Measurements from ENCODE around the gene ARHGEF17.
A peak's percentile ranks its signal among the peaks of the same experiment; 100 is the strongest.

Gene ARHGEF17

GRCh38 chr11:73350908-73351636, 43.0 kb downstream of the ARHGEF17 start:
- Histone ChIP-seq H3K9me3 (ENCODE audit: control insufficient read depth, insufficient read depth, low read length) (no peaks in the 10 kb centered on the region), H3K36me3 (ENCODE audit: insufficient read depth, low read length) (no peaks in the 10 kb centered on the region), H3K4me1 (ENCODE audit: insufficient read depth, low read length) (no peaks in the 10 kb centered on the region), H3K9ac (ENCODE audit: low read depth, low read length) (no peak overlapping the region)

GRCh38 chr11:73353422-73353821, 45.3 kb downstream of the ARHGEF17 start:
- Histone ChIP-seq H3K9me3 (ENCODE audit: control insufficient read depth, insufficient read depth, low read length) (no peaks in the 10 kb centered on the region), H3K9ac (ENCODE audit: low read depth, low read length) (no peak overlapping the region), H3K36me3 (ENCODE audit: insufficient read depth, low read length) (no peaks in the 10 kb centered on the region), H3K4me1 (ENCODE audit: insufficient read depth, low read length) (no peaks in the 10 kb centered on the region)

GRCh38 chr11:73355109-73355508, 47.0 kb downstream of the ARHGEF17 start:
- Histone ChIP-seq H3K36me3 (ENCODE audit: insufficient read depth, low read length) (no peaks in the 10 kb centered on the region), H3K4me1 (ENCODE audit: insufficient read depth, low read length) (no peaks in the 10 kb centered on the region), H3K9me3 (ENCODE audit: control insufficient read depth, insufficient read depth, low read length) (no peaks in the 10 kb centered on the region), H3K9ac (ENCODE audit: low read depth, low read length) (no peak overlapping the region)

DNA sequence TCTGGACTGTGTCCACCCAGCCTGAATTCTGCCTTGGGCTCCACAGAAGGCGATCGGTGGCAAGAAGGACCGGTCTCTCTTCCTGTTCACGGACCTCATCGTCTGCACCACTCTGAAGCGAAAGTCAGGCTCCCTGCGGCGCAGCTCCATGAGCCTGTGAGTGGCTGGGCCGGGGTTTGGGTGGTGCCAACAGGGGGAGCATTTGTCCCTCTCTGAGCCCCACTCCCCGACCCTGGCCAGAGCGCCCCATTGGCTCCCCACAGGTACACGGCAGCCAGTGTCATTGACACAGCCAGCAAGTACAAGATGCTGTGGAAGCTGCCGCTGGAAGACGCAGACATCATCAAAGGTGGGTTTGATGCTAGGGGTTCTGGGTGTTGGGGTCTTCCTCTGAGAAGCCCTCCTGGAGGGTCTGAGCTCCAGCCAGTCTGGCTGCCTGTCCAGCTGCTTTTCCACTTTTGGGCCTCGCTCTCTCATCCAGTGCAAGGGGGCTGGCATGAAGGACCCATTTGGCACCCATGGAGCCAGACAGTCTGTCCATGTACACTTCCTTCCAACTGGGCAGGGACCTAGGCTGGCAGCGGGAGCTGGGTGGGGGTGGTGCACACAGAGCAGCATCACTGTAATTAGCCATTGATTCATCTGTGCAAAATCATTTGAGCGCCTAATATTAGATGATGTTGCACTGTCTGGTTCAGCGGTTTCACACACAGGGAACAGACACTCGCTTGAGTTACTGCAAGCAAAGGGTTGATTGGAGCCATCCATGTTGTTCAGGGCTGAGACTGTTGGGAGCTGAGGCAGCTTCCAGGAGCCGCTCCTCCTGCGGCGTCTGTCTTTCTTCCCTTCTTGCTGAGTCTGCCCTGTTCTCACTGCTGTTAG, 49.1 kb downstream of the ARHGEF17 start:
- no peaks in the 10 kb centered on the region; the same call in 1 of the 2 replicates for H3K4me1 ChIP-seq (ENCODE audit: insufficient read depth, low read length)
- H3K9me3 ChIP-seq (ENCODE audit: control insufficient read depth, insufficient read depth, low read length) = no peaks in the 10 kb centered on the region
- no peaks in the 10 kb centered on the region for H3K36me3 ChIP-seq (ENCODE audit: insufficient read depth, low read length)
- H3K9ac ChIP-seq (ENCODE audit: low read depth, low read length) = no peak overlapping the region

DNA sequence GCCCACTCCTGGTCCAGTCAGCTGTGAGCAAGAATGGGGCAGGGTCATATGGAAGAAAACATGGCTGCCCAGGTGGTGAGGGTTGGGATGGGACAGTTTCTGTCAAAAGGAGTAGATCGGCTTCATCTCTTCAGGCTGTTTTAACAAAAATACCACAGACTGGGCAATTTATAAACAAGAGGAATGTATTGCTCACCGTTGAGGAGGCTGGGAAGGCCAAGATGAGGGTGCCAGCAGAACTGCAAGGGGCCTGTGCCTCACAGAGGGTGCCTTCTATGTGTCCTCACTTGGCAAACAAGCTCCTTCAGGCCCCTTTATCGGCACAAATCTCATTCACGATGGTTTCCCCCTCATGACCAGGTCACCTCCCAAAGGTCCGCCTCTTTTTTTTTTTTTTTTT, 50.0 kb downstream of the ARHGEF17 start:
- Histone ChIP-seq H3K36me3 (ENCODE audit: insufficient read depth, low read length) (no peaks in the 10 kb centered on the region), H3K9ac (ENCODE audit: low read depth, low read length) (no peak overlapping the region), H3K9me3 (ENCODE audit: control insufficient read depth, insufficient read depth, low read length) (no peaks in the 10 kb centered on the region), H3K4me1 (ENCODE audit: insufficient read depth, low read length) (no peaks in the 10 kb centered on the region; the same call in 1 of the 2 replicates)

DNA sequence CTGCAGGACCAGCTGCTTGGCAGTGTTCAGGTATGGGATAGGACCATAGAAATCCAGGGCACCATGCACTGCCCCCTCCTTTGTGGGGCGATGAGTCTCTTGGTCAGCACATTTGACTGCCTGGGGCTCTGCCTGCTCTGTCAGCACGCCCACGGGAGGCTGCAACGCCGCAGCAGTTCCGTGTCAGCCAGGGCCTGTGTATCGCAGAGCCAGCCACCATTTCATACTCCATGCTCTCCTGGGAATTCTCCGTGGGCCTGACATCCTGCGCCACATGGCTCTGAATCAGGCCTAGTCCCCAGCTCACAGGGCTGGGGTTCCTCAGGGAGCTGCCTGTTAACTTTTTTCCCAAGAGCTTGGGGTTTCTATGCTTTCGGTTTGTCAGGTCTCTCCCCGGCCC, 51.3 kb downstream of the ARHGEF17 start:
- Histone ChIP-seq H3K9me3 (ENCODE audit: control insufficient read depth, insufficient read depth, low read length) (no peaks in the 10 kb centered on the region), H3K9ac (ENCODE audit: low read depth, low read length) (no peak overlapping the region), H3K36me3 (ENCODE audit: insufficient read depth, low read length) (no peaks in the 10 kb centered on the region), H3K4me1 (ENCODE audit: insufficient read depth, low read length) (no peaks in the 10 kb centered on the region; the same call in 1 of the 2 replicates)

- Histone ChIP-seq H3K9me3 (ENCODE audit: control insufficient read depth, insufficient read depth, low read length) (no peaks in the 10 kb centered on the region), H3K4me1 (ENCODE audit: insufficient read depth, low read length) (no peaks in the 10 kb centered on the region; the same call in 1 of the 2 replicates), H3K36me3 (ENCODE audit: insufficient read depth, low read length) (no peaks in the 10 kb centered on the region), H3K9ac (ENCODE audit: low read depth, low read length) (no peak overlapping the region)
Measured at GRCh38 chr11:73359930-73360742, 52.1 kb downstream of the ARHGEF17 start.

DNA sequence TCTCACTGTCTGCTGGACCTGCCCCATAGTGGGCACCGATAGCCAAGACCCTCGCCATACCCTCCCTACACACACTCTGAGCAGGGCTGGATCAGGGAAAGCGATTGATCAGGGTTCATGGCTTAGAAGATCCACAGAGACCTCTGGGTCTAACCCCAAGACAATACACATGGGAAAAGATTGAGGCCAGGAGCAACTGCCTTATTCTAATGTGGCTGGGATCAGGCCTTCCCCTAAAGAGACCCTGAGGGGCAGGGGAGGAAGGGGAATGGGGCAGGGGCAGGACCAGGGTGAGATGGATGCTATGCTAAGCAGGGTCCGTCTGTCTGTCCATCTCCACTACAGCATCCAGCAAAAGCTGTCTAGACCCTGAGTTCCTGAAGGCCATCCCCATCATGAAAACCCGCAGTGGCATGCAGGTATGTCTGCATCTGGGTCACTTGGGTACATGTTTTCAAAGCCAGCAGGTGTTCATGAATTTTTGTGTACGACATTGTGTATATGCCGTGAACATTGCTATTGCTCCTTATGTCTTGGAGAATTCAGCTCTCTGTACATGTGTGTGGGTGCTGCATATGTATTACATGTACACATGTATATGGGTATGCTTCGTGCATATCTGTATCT, 52.8 kb downstream of the ARHGEF17 start:
- Histone ChIP-seq H3K9me3 (ENCODE audit: control insufficient read depth, insufficient read depth, low read length) (no peaks in the 10 kb centered on the region), H3K4me1 (ENCODE audit: insufficient read depth, low read length) (no peaks in the 10 kb centered on the region; the same call in 1 of the 2 replicates), H3K9ac (ENCODE audit: low read depth, low read length) (no peak overlapping the region), H3K36me3 (ENCODE audit: insufficient read depth, low read length) (no peaks in the 10 kb centered on the region)

DNA sequence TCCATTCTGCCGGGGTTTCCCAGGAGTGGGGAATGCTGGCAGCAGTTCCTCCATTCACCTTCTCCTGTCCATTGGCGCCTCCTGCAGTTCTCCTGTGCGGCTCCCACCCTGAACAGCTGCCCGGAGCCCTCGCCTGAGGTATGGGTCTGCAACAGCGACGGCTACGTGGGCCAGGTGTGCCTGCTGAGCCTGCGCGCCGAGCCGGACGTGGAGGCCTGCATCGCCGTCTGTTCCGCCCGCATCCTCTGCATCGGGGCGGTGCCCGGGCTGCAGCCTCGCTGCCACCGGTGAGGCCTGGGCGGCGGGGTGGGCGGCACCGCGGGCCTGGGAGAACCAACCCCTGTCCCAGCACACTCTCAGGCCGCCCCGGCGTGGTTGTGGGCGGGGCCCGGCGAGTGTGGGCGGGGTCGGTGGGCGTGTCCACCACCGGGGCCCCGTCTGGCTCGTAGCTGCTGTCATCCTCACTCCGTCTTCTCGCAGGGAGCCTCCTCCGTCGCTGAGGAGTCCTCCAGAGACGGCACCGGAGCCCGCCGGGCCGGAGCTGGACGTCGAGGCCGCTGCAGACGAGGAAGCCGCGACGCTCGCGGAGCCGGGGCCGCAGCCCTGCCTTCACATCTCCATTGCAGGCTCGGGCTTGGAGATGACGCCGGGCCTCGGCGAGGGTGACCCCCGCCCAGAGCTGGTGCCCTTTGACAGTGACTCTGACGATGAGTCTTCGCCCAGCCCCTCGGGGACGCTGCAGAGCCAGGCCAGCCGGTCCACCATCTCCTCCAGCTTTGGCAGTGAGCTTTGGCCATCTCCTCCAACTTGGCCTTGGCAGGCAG, 54.1 kb downstream of the ARHGEF17 start:
- H3K4me1 ChIP-seq (ENCODE audit: insufficient read depth, low read length) = no peaks in the 10 kb centered on the region; the same call in 1 of the 2 replicates
- H3K9ac ChIP-seq (ENCODE audit: low read depth, low read length) = peak overlapping the region; percentile 56; the same call in 1 of the 2 replicates
- no peaks in the 10 kb centered on the region for H3K9me3 ChIP-seq (ENCODE audit: control insufficient read depth, insufficient read depth, low read length)
- H3K36me3 ChIP-seq (ENCODE audit: insufficient read depth, low read length) = no peaks in the 10 kb centered on the region

- H3K9me3 ChIP-seq (ENCODE audit: control insufficient read depth, insufficient read depth, low read length) = no peaks in the 10 kb centered on the region
- H3K36me3 ChIP-seq (ENCODE audit: insufficient read depth, low read length) = no peaks in the 10 kb centered on the region
- no peak overlapping the region for H3K9ac ChIP-seq (ENCODE audit: low read depth, low read length)
- H3K4me1 ChIP-seq (ENCODE audit: insufficient read depth, low read length) = no peaks in the 10 kb centered on the region; the same call in 1 of the 2 replicates
Measured at GRCh38 chr11:73363147-73363546, 55.1 kb downstream of the ARHGEF17 start.

DNA sequence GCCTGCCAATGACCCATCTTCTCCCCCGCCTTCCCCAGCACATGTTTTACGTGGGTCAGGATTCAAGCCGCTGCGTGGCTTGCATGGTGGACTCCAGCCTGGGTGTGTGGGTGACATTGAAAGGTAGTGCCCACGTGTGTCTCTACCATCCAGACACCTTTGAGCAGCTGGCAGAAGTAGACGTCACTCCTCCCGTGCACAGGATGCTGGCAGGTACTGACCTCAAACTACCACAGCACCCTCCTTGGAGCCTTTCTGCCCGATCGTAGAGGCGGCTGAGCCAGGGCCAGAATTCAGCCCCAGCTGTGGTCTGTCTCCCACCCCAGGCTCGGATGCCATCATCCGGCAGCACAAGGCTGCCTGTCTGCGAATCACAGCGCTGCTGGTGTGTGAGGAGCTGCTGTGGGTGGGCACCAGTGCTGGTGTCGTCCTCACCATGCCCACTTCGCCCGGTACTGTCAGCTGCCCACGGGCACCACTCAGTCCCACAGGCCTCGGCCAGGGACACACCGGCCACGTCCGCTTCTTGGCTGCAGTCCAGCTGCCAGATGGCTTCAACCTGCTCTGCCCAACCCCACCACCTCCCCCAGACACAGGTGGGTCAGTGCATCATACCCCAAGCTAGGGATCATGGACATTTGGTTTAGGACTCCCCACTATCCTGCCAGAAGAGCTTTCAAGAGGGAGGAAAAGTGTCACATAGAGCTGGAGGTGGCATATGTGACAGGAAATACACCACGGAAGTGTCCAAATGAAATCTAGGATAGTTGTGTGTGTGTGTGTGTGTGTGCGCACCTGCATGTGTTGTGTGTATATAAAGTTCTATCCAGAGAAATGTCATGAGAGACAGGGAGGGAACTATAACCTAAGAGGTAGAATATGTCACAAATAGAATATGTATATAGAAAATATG, 57.5 kb downstream of the ARHGEF17 start:
- H3K9me3 ChIP-seq (ENCODE audit: control insufficient read depth, insufficient read depth, low read length) = no peaks in the 10 kb centered on the region
- H3K9ac ChIP-seq (ENCODE audit: low read depth, low read length) = no peak overlapping the region
- no peaks in the 10 kb centered on the region; the same call in 1 of the 2 replicates for H3K4me1 ChIP-seq (ENCODE audit: insufficient read depth, low read length)
- no peaks in the 10 kb centered on the region for H3K36me3 ChIP-seq (ENCODE audit: insufficient read depth, low read length)

GRCh38 chr11:73366265-73366610, 58.2 kb downstream of the ARHGEF17 start:
- H3K9me3 ChIP-seq (ENCODE audit: control insufficient read depth, insufficient read depth, low read length) = no peaks in the 10 kb centered on the region
- H3K36me3 ChIP-seq (ENCODE audit: insufficient read depth, low read length) = no peaks in the 10 kb centered on the region
- no peaks in the 10 kb centered on the region; the same call in 1 of the 2 replicates for H3K4me1 ChIP-seq (ENCODE audit: insufficient read depth, low read length)
- no peak overlapping the region for H3K9ac ChIP-seq (ENCODE audit: low read depth, low read length)
